Prostate gland (tissue), 2 donors: Measurements from ENCODE around the gene OMA1.

Source experiments
- POLR2A ChIP-seq: fragments of 450-650 bp; IDR thresholded peaks from one replicate; pipeline ENCODE4 v1.6.1; 2016; ENCODE audit warnings: antibody characterized with exemption, mild to moderate bottlenecking
- POLR2AphosphoS5 ChIP-seq: sonication (generic); formaldehyde crosslinking; IDR thresholded peaks from one replicate; pipeline ENCODE4 v1.6.1; 2017; ENCODE audit warnings: antibody characterized with exemption
- TF ChIP-seq, protein P1 (sequence below), 4 experiments: fragments of 200-600 bp in 2 of 4; fragments of 450-650 bp in 2 of 4; sonication (generic) in 2 of 4; IDR thresholded peaks; 1 replicate in 3 of 4; 2 replicates in 1 of 4; pipeline ENCODE4 v1.5.1; 2016 to 2019; ENCODE audit warnings: antibody characterized with exemption in 4 of 4, mild to moderate bottlenecking in 2 of 4, moderate library complexity in 2 of 4

DNA sequence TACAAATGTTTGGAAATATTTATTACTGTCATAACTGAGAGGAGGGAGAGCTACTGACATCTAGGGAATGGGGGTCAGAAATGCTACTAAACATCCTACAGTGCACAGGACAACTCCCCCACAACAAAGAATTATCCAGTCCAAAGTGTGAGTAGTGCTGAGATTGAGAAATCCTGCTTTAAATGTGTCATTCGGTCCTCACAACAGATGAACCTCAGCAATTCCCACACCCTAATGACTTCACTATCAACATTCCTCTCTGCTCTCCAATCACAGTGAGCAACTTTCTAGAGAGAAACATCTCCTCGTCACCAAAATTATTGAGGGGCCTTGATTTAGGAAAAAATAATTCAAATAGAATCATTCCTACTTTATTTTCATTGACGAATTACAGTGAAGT lies 18.0 kb downstream of the OMA1 start:
- no peak for TF ChIP-seq POLR2A
- TF ChIP-seq, protein P1, sequence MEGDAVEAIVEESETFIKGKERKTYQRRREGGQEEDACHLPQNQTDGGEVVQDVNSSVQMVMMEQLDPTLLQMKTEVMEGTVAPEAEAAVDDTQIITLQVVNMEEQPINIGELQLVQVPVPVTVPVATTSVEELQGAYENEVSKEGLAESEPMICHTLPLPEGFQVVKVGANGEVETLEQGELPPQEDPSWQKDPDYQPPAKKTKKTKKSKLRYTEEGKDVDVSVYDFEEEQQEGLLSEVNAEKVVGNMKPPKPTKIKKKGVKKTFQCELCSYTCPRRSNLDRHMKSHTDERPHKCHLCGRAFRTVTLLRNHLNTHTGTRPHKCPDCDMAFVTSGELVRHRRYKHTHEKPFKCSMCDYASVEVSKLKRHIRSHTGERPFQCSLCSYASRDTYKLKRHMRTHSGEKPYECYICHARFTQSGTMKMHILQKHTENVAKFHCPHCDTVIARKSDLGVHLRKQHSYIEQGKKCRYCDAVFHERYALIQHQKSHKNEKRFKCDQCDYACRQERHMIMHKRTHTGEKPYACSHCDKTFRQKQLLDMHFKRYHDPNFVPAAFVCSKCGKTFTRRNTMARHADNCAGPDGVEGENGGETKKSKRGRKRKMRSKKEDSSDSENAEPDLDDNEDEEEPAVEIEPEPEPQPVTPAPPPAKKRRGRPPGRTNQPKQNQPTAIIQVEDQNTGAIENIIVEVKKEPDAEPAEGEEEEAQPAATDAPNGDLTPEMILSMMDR (IDR thresholded peaks at IDR 0.05) = no peak
- TF ChIP-seq POLR2AphosphoS5 = no peak
